Neutrophil (primary cell): ENCODE measurements around the gene ZNF407.

ENCODE experiments used
- H3K27ac ChIP-seq: fragments of 200-600 bp; sonication (generic); 2 replicates; pipeline ENCODE4 v1.5.1; 2016; ENCODE audit warnings: mild to moderate bottlenecking, moderate library complexity
- H3K27me3 ChIP-seq: fragments of 200-600 bp; sonication (generic); 2 replicates; pipeline ENCODE4 v1.6.0; 2016; ENCODE audit warnings: mild to moderate bottlenecking
- H3K36me3 ChIP-seq: fragments of 200-600 bp; sonication (generic); 2 replicates; pipeline ENCODE4 v1.5.1; 2017
- H3K4me1 ChIP-seq, 2 experiments: fragments of 200-600 bp in 1 of 2; sonication (generic) in 1 of 2; 1 replicate in 1 of 2; 2 replicates in 1 of 2; pipeline versions ENCODE4 v1.5.1 to v1.6.1; 2013 to 2016; ENCODE audit warnings: low read depth in 1 of 2, low read length in 1 of 2, mild to moderate bottlenecking in 1 of 2, moderate library complexity in 1 of 2; ENCODE audit not compliant: control insufficient read depth in 1 of 2, insufficient read depth in 1 of 2
- H3K4me3 ChIP-seq, 2 experiments: fragments of 200-600 bp in 1 of 2; sonication (generic) in 1 of 2; 1 replicate in 1 of 2; 2 replicates in 1 of 2; pipeline ENCODE4 v1.5.1; 2013 to 2016; ENCODE audit warnings: low read depth in 1 of 2, low read length in 1 of 2, mild to moderate bottlenecking in 1 of 2, moderate library complexity in 1 of 2
- H3K9me3 ChIP-seq: fragments of 200-600 bp; sonication (generic); 2 replicates; pipeline ENCODE4 v1.5.1; 2016
- CTCF ChIP-seq: fragments of 200-600 bp; sonication (generic); IDR thresholded peaks from 2 replicates; pipeline ENCODE4 v1.5.1; 2016; ENCODE audit warnings: antibody characterized with exemption

Gene ZNF407

GRCh38 chr18:75003764-75004690, 406.4 kb downstream of the ZNF407 start:
- no peak for TF ChIP-seq CTCF
- Histone ChIP-seq H3K4me3 (no peak overlapping the region), H3K27ac (no peak overlapping the region), H3K36me3 (no peaks in the 10 kb centered on the region), H3K4me1 (peaks cover 0 to 2% of the 10 kb centered on the region in 2 experiments), H3K27me3 (no peaks in the 10 kb centered on the region), H3K9me3 (no peaks in the 10 kb centered on the region)

- Histone ChIP-seq H3K36me3 (no peaks in the 10 kb centered on the region), H3K27ac (no peak overlapping the region), H3K4me3 (no peak overlapping the region), H3K9me3 (no peaks in the 10 kb centered on the region), H3K4me1 (peaks cover 0 to 2% of the 10 kb centered on the region in 2 experiments), H3K27me3 (no peaks in the 10 kb centered on the region)
- TF ChIP-seq CTCF: no peak
These were observed 408.0 kb downstream of the ZNF407 start for GRCh38 chr18:75005626-75006025.

- Histone ChIP-seq H3K9me3 (no peaks in the 10 kb centered on the region), H3K27me3 (no peaks in the 10 kb centered on the region), H3K27ac (no peak overlapping the region), H3K4me3 (no peak overlapping the region), H3K36me3 (no peaks in the 10 kb centered on the region), H3K4me1 (no peaks in the 10 kb centered on the region)
- no peak for TF ChIP-seq CTCF
These were observed 410.5 kb downstream of the ZNF407 start for GRCh38 chr18:75008186-75008585.

- Histone ChIP-seq H3K4me1 (no peaks in the 10 kb centered on the region), H3K4me3 (no peak overlapping the region), H3K9me3 (no peaks in the 10 kb centered on the region), H3K36me3 (no peaks in the 10 kb centered on the region), H3K27me3 (no peaks in the 10 kb centered on the region), H3K27ac (no peak overlapping the region)
- TF ChIP-seq CTCF: no peak
These were observed 411.6 kb downstream of the ZNF407 start for GRCh38 chr18:75009296-75009695.

GRCh38 chr18:75009878-75010277, 412.2 kb downstream of the ZNF407 start:
- no peak overlapping the region for H3K27ac ChIP-seq
- H3K36me3 ChIP-seq: no peaks in the 10 kb centered on the region
- no peaks in the 10 kb centered on the region for H3K9me3 ChIP-seq
- H3K4me1 ChIP-seq: no peaks in the 10 kb centered on the region
- H3K4me3 ChIP-seq: no peak overlapping the region
- TF ChIP-seq CTCF: no peak
- H3K27me3 ChIP-seq: no peaks in the 10 kb centered on the region
